ENCODE results near the gene INF2.
A peak's percentile ranks its signal among the peaks of the same experiment; 100 is the strongest.

INF2 gene

GRCh38 chr14:104701383-104702076 is 12.1 kb downstream of the INF2 start:
- no peak for DNase-seq (ENCODE audit: low read depth in 1 of 2, low spot score in 1 of 2)

- DNase-seq (ENCODE audit: low read depth in 1 of 2, low spot score in 1 of 2): no peak
These were observed 12.7 kb downstream of the INF2 start for GRCh38 chr14:104702106-104702505.

- no peak for DNase-seq (ENCODE audit: low read depth in 1 of 2, low spot score in 1 of 2)
These were observed 13.3 kb downstream of the INF2 start for GRCh38 chr14:104702673-104703072.

GRCh38 chr14:104703269-104703668 is 13.9 kb downstream of the INF2 start:
- no peak for DNase-seq (ENCODE audit: low read depth in 1 of 2, low spot score in 1 of 2)

- no peak for DNase-seq (ENCODE audit: low read depth in 1 of 2, low spot score in 1 of 2)
These were observed 14.8 kb downstream of the INF2 start for GRCh38 chr14:104704252-104704651.

GRCh38 chr14:104705340-104706047 is 16.1 kb downstream of the INF2 start:
- DNase-seq (ENCODE audit: low read depth in 1 of 2, low spot score in 1 of 2): no peak

GRCh38 chr14:104706733-104707607 is 17.6 kb downstream of the INF2 start:
- DNase-seq (ENCODE audit: low read depth in 1 of 2, low spot score in 1 of 2): no peak

- no peak for DNase-seq (ENCODE audit: low read depth in 1 of 2, low spot score in 1 of 2)
These were observed 18.5 kb downstream of the INF2 start for GRCh38 chr14:104707608-104708595.

GRCh38 chr14:104708606-104709268 is 19.3 kb downstream of the INF2 start:
- DNase-seq (ENCODE audit: low read depth in 1 of 2, low spot score in 1 of 2): peak; percentile 49 to 65

- DNase-seq (ENCODE audit: low read depth in 1 of 2, low spot score in 1 of 2): no peak
These were observed 20.1 kb downstream of the INF2 start for GRCh38 chr14:104709387-104710039.

- DNase-seq (ENCODE audit: low read depth in 1 of 2, low spot score in 1 of 2): no peak
These were observed 20.8 kb downstream of the INF2 start for GRCh38 chr14:104710071-104710735.

- DNase-seq (ENCODE audit: low read depth in 1 of 2, low spot score in 1 of 2): no peak
These were observed 23.7 kb downstream of the INF2 start for GRCh38 chr14:104712881-104713734.

GRCh38 chr14:104714066-104714465 is 24.6 kb downstream of the INF2 start:
- no peak for DNase-seq (ENCODE audit: low read depth in 1 of 2, low spot score in 1 of 2)

- DNase-seq (ENCODE audit: low read depth in 1 of 2, low spot score in 1 of 2): no peak
These were observed 25.3 kb downstream of the INF2 start for GRCh38 chr14:104714681-104715080.

GRCh38 chr14:104715416-104715815 is 26.0 kb downstream of the INF2 start:
- DNase-seq (ENCODE audit: low read depth in 1 of 2, low spot score in 1 of 2): no peak

GRCh38 chr14:104715871-104716270 is 26.5 kb downstream of the INF2 start:
- no peak for DNase-seq (ENCODE audit: low read depth in 1 of 2, low spot score in 1 of 2)

- no peak for DNase-seq (ENCODE audit: low read depth in 1 of 2, low spot score in 1 of 2)
These were observed 27.7 kb downstream of the INF2 start for GRCh38 chr14:104717137-104717536.

GRCh38 chr14:104717646-104718045 is 28.2 kb downstream of the INF2 start:
- DNase-seq (ENCODE audit: low read depth in 1 of 2, low spot score in 1 of 2): no peak

Measured in stimulated activated CD4-positive, alpha-beta T cell treated with anti-CD3 and anti-CD28 coated beads, Interleukin-15, amount 100 ng/mL, for 1 hour (primary cell).